Endothelial cell of umbilical vein (primary cell): ENCODE data around the gene PTS. TPM values are rescaled to one million over a fixed set of nuclear protein-coding genes. Genes with fewer than 3 reads are reported as not detected.

Experiments
- BruUV-seq: library from RNA; stranded (reverse); fragments of 400-500 nt; replicated peaks from 2 replicates; lab custom pipeline; 2021; lab: Mats Ljungman, UMichigan
- CTCF ChIA-PET: fragments of 300-600, 350-600 bp; sonication (Branson Sonifier 250); formaldehyde crosslinking; loops from one replicate; lab custom pipeline; 2021; ENCODE audit warnings: antibody characterized with exemption, inconsistent platforms; lab: Charles Lee
- POLR2A ChIA-PET: fragments of 300-600, 350-600 bp; sonication (Branson Sonifier 250); formaldehyde crosslinking; loops from one replicate; lab custom pipeline; 2021; ENCODE audit warnings: antibody characterized with exemption, inconsistent platforms; lab: Charles Lee
- DNase-seq: peaks from one replicate; pipeline ENCODE4 v3.0.0-alpha.2; 2011; ENCODE audit warnings: low read depth, low spot score
- FAIRE-seq: peaks from 2 replicates; lab custom pipeline; 2011; peaks lifted over from hg19 to GRCh38; lab: Jason Lieb, UNC
- H2AFZ ChIP-seq: 2 replicates; pipeline ENCODE4 v1.6.0; 2012; ENCODE audit warnings: low read depth, low read length, control low read depth, inconsistent platforms
- H3K27ac ChIP-seq: 2 replicates; pipeline ENCODE4 v1.5.1; 2011; ENCODE audit warnings: low read depth, mild to moderate bottlenecking, control low read depth, low read length, moderate library complexity; ENCODE audit not compliant: insufficient read depth
- H3K27me3 ChIP-seq, 2 experiments: 2 replicates each; pipeline versions ENCODE4 v1.6.0 to v1.6.1; 2011; ENCODE audit warnings: low read length in 2 of 2, mixed read lengths in 1 of 2; ENCODE audit not compliant: control insufficient read depth in 2 of 2, insufficient read depth in 2 of 2
- H3K36me3 ChIP-seq, 2 experiments: 2 replicates in 1 of 2; 3 replicates in 1 of 2; pipeline ENCODE4 v1.5.1; 2011; ENCODE audit warnings: low read length in 2 of 2, mild to moderate bottlenecking in 1 of 2, moderate library complexity in 1 of 2; ENCODE audit not compliant: control insufficient read depth in 2 of 2, insufficient read depth in 2 of 2; ENCODE audit errors: extremely low read depth in 1 of 2
- H3K4me1 ChIP-seq: 3 replicates; pipeline ENCODE4 v1.5.1; 2011; ENCODE audit warnings: mild to moderate bottlenecking, low read length; ENCODE audit not compliant: control insufficient read depth, insufficient read depth; ENCODE audit errors: extremely low read depth
- H3K4me2 ChIP-seq: 2 replicates; pipeline ENCODE4 v1.6.1; 2011; ENCODE audit warnings: low read length, control low read depth, mixed read lengths; ENCODE audit not compliant: insufficient read depth
- H3K4me3 ChIP-seq, 3 experiments: fragments of 200-600 bp in 1 of 3; sonication (generic), shearing (Covaris generic) in 1 of 3; replicated peaks in 1 of 3; 2 replicates each; pipeline ENCODE4 v1.5.1; 2011 to 2016; ENCODE audit warnings: control low read depth in 3 of 3, low read length in 3 of 3, mild to moderate bottlenecking in 2 of 3, inconsistent platforms in 1 of 3, low read depth in 1 of 3, moderate library complexity in 1 of 3; ENCODE audit not compliant: insufficient read depth in 1 of 3
- H3K79me2 ChIP-seq: 2 replicates; pipeline ENCODE4 v1.6.0; 2012; ENCODE audit warnings: low read length, inconsistent platforms; ENCODE audit not compliant: control insufficient read depth, insufficient read depth
- H3K9ac ChIP-seq: replicated peaks from 2 replicates; pipeline ENCODE3; 2011; ENCODE audit warnings: low read length, control low read depth; ENCODE audit not compliant: insufficient read depth; ENCODE audit errors: extremely low read depth
- H3K9me1 ChIP-seq: replicated peaks from 3 replicates; pipeline ENCODE4 v1.6.0; 2011; ENCODE audit warnings: mild to moderate bottlenecking, low read length; ENCODE audit not compliant: control insufficient read depth, insufficient read depth; ENCODE audit errors: extremely low read depth
- H3K9me3 ChIP-seq: replicated peaks from 2 replicates; pipeline ENCODE4 v1.5.1; 2012; ENCODE audit warnings: low read length, inconsistent platforms; ENCODE audit not compliant: control insufficient read depth, insufficient read depth
- H4K20me1 ChIP-seq: replicated peaks from 2 replicates; pipeline ENCODE3; 2011; ENCODE audit warnings: mild to moderate bottlenecking, low read length; ENCODE audit not compliant: control insufficient read depth, insufficient read depth; ENCODE audit errors: extremely low read depth
- CTCF ChIP-seq, 2 donors: IDR thresholded peaks; 1 replicate in 1 of 2; 2 replicates in 1 of 2; pipeline ENCODE4 v1.5.1; 2011; ENCODE audit warnings: low read length in 2 of 2, mild to moderate bottlenecking in 2 of 2, moderate library complexity in 2 of 2, control low read depth in 1 of 2, inconsistent platforms in 1 of 2, low read depth in 1 of 2; ENCODE audit not compliant: insufficient read depth in 1 of 2; ENCODE audit errors: extremely low read depth in 1 of 2
- EZH2 ChIP-seq: IDR thresholded peaks from 2 replicates; pipeline ENCODE4 v1.6.1; 2012; ENCODE audit warnings: borderline replicate concordance, low read depth, mild to moderate bottlenecking, moderate library complexity, low read length, inconsistent platforms; ENCODE audit not compliant: severe bottlenecking
- JUN ChIP-seq: IDR thresholded peaks from 2 replicates; pipeline ENCODE4 v1.6.1; 2011; ENCODE audit warnings: borderline replicate concordance, low read depth; ENCODE audit not compliant: insufficient read length, insufficient read depth
- MYC ChIP-seq: IDR thresholded peaks from one replicate; pipeline ENCODE4 v1.6.1; 2011; ENCODE audit warnings: mild to moderate bottlenecking, low read depth, low read length
- POLR2AphosphoS5 ChIP-seq: IDR thresholded peaks from 2 replicates; pipeline ENCODE4 v1.6.1; 2012; ENCODE audit warnings: low read depth, mild to moderate bottlenecking, control low read depth, low read length, moderate library complexity; ENCODE audit not compliant: insufficient read depth
- dilution Hi-C: fragments of 300-500 bp; cut with MboI; formaldehyde crosslinking; loops from one replicate; pipeline ENCODE4 v1.15.0; 2019; ENCODE audit warnings: low sequenced_read_pairs; ENCODE audit not compliant: extremely low pct_ligation_motif_present
- intact Hi-C: fragments of 100-400 bp; cut with micrococcal nuclease; formaldehyde crosslinking; loops from one replicate; pipeline ENCODE4 v1.10.0; 2022
- polyA plus RNA-seq, 4 experiments: library from polyadenylated mRNA; depleted of rRNA in 3 of 4; stranded (reverse) in 3 of 4; unstranded in 1 of 4; fragments of >200 nt; gene quantifications; 2 replicates each; pipeline versions ENCODE4 v1.2.1 to v1.2.3, GENCODE V29; 2011 to 2012; ENCODE audit warnings: missing spikeins in 1 of 4
- total RNA-seq: library from RNA; stranded (reverse); gene quantifications from 2 replicates; pipeline ENCODE4 v1.2.3, GENCODE V29; 2021

PTS gene
- total and polyA plus RNA-seq, 2 donors (not counting 3 experiments of a cell fraction or from before 2014, with no cell fraction given): 29.1 to 45.7 TPM

- FAIRE-seq (peak; percentile 89), DNase-seq (peak; percentile 79)
- no peak overlapping the region for H3K27ac ChIP-seq
- dilution Hi-C loops: no loop called here
- ChIA-PET POLR2A (interaction anchor here (1.0 to 1.3 kb wide), 2 partner anchors 59 to 113 kb away, joined by 5 to 6 read pairs; no protein-coding TSS in a partner anchor), CTCF (interaction anchor here (0.6 to 15.2 kb wide), 47 partner anchors 9 to 1017 kb away, joined by 3 to 540 read pairs (median 4); partner anchors contain the start of genes ALG9, BCO2, PLET1 and PTS)
- no TSS peak for BruUV-seq
- H3K9ac ChIP-seq: no peak overlapping the region
- H3K4me2 ChIP-seq: peak overlapping the region; percentile 78
- intact Hi-C loops: loop anchor here (1.0 to 10.0 kb wide), 9 partner anchors 26 to 1104 kb away; partner anchors contain the start of genes ANKK1, CFAP68, FDXACB1 and PTS
- no peaks in the 10 kb centered on the region for H3K9me1 ChIP-seq
- no peaks in the 10 kb centered on the region for H3K36me3 ChIP-seq
- TF ChIP-seq JUN: no peak
- peak; percentile 71 to 79 for TF ChIP-seq CTCF (IDR thresholded peaks at IDR 0.05; ENCODE audit: extremely low read depth in 1 of 2, insufficient read depth in 1 of 2, low read depth in 1 of 2, low read length in 2 of 2)
- no peak for TF ChIP-seq POLR2AphosphoS5
- TF ChIP-seq MYC: no peak
- TF ChIP-seq EZH2: no peak
- peaks cover 6% of the 10 kb centered on the region for H3K4me1 ChIP-seq
- peak overlapping the region; percentile 33 to 39 (median 38) for H3K4me3 ChIP-seq
- peaks cover 4 to 5% of the 10 kb centered on the region in 2 experiments for H3K27me3 ChIP-seq
- H3K79me2 ChIP-seq: no peaks in the 10 kb centered on the region
- no peaks in the 10 kb centered on the region for H3K9me3 ChIP-seq
- no peaks in the 10 kb centered on the region for H4K20me1 ChIP-seq
- H2AFZ ChIP-seq: peak overlapping the region; percentile 78
These were observed 54.3 kb downstream of the PTS start for GRCh38 chr11:112280268-112281126.
